HepG2 (cell line): ENCODE results near the gene SIK2. TPM values are rescaled to one million over a fixed set of nuclear protein-coding genes. Genes with fewer than 3 reads are reported as not detected.

Experiments
- BRCA1 ChIP-seq: sonication (generic); formaldehyde crosslinking; IDR thresholded peaks from 2 replicates; pipeline ENCODE4 v1.4.0; 2020; ENCODE audit warnings: missing genetic modification reagents
- CAMTA2 ChIP-seq: sonication (generic); formaldehyde crosslinking; IDR thresholded peaks from 2 replicates; pipeline ENCODE4 v1.4.0; 2020; ENCODE audit warnings: mild to moderate bottlenecking, missing genetic modification reagents, borderline replicate concordance
- HMG20B ChIP-seq: conservative IDR thresholded peaks from 2 replicates; pipeline ENCODE4 v1.6.1; 2016; ENCODE audit warnings: missing genetic modification reagents, missing compliant biosample characterization
- HNF1A ChIP-seq, 2 experiments: sonication (generic) in 1 of 2; formaldehyde crosslinking in 1 of 2; IDR thresholded peaks; 2 replicates each; pipeline versions ENCODE4 v1.4.0 to v1.6.1; 2016 to 2020; ENCODE audit warnings: borderline replicate concordance in 1 of 2, low read depth in 1 of 2, mild to moderate bottlenecking in 1 of 2, missing genetic modification reagents in 1 of 2
- KAT2B ChIP-seq: fragments of 150-350 bp; IDR thresholded peaks from 2 replicates; pipeline ENCODE4 v1.6.1; 2014; ENCODE audit warnings: low read depth, low read length, borderline replicate concordance
- KLF12 ChIP-seq: sonication (generic); formaldehyde crosslinking; IDR thresholded peaks from 2 replicates; pipeline ENCODE4 v1.4.0; 2020; ENCODE audit warnings: missing genetic modification reagents, borderline replicate concordance
- KLF15 ChIP-seq: sonication (generic); formaldehyde crosslinking; IDR thresholded peaks from 2 replicates; pipeline ENCODE4 v1.8.1; 2023; ENCODE audit warnings: borderline replicate concordance, mild to moderate bottlenecking, inconsistent platforms, missing genetic modification reagents, mixed read lengths
- MEIS2 ChIP-seq: sonication (generic); formaldehyde crosslinking; IDR thresholded peaks from 2 replicates; pipeline ENCODE4 v1.9.0; 2021; ENCODE audit warnings: mild to moderate bottlenecking, missing genetic modification reagents
- MTF1 ChIP-seq: sonication (generic); formaldehyde crosslinking; IDR thresholded peaks from 2 replicates; pipeline ENCODE4 v1.5.0; 2020; ENCODE audit warnings: missing genetic modification reagents
- SAFB2 ChIP-seq: sonication (generic); formaldehyde crosslinking; IDR thresholded peaks from 2 replicates; pipeline ENCODE4 v1.5.1; 2020; ENCODE audit warnings: missing genetic modification reagents, low read depth, mild to moderate bottlenecking, borderline replicate concordance
- TAF1 ChIP-seq: sonication (generic); formaldehyde crosslinking; IDR thresholded peaks from 2 replicates; pipeline ENCODE4 v1.4.0; 2020; ENCODE audit warnings: missing genetic modification reagents
- U2AF1 ChIP-seq: fragments of 200-400 bp; formaldehyde crosslinking; optimal IDR thresholded peaks from 2 replicates; pipeline ENCODE3; 2017; ENCODE audit warnings: mild to moderate bottlenecking, low read depth, low read length
- ZNF292 ChIP-seq: sonication (generic); formaldehyde crosslinking; IDR thresholded peaks from 2 replicates; pipeline ENCODE4 v1.8.1; 2022; ENCODE audit warnings: mild to moderate bottlenecking, low read depth, missing genetic modification reagents, borderline replicate concordance
- ZNF329 ChIP-seq: sonication (generic); formaldehyde crosslinking; IDR thresholded peaks from 2 replicates; pipeline ENCODE4 v1.9.0; 2021; ENCODE audit warnings: low read depth, mild to moderate bottlenecking, missing genetic modification reagents
- ZNF546 ChIP-seq: sonication (generic); formaldehyde crosslinking; conservative IDR thresholded peaks from 2 replicates; pipeline ENCODE4 v1.8.1; 2023; ENCODE audit warnings: mild to moderate bottlenecking, missing genetic modification reagents
- ZNF558 ChIP-seq: sonication (generic); formaldehyde crosslinking; IDR thresholded peaks from 2 replicates; pipeline ENCODE4 v1.9.0; 2022; ENCODE audit warnings: mild to moderate bottlenecking, missing genetic modification reagents, borderline replicate concordance
- ZNF770 ChIP-seq: sonication (generic); formaldehyde crosslinking; IDR thresholded peaks from 2 replicates; pipeline ENCODE4 v1.5.0; 2020; ENCODE audit warnings: mild to moderate bottlenecking, missing genetic modification reagents
- ZNF891 ChIP-seq: sonication (generic); formaldehyde crosslinking; IDR thresholded peaks from 2 replicates; pipeline ENCODE4 v1.5.0; 2020; ENCODE audit warnings: mild to moderate bottlenecking, missing genetic modification reagents
- ZSCAN25 ChIP-seq: sonication (generic); formaldehyde crosslinking; IDR thresholded peaks from 2 replicates; pipeline ENCODE4 v1.8.0; 2022; ENCODE audit warnings: mild to moderate bottlenecking, missing genetic modification reagents
- polyA plus RNA-seq, 8 experiments: library from polyadenylated mRNA; depleted of rRNA in 3 of 8; stranded (reverse) in 7 of 8; unstranded in 1 of 8; fragments of >200 nt; fragmentation: Illumina TruSeq in 4 of 8; extraction: Trizol in 4 of 8; gene quantifications; 2 replicates each; pipeline versions ENCODE4 v1.2.1 to v1.2.3, GENCODE V29; 2011 to 2016; ENCODE audit warnings: low read depth in 4 of 8, missing spikeins in 1 of 8, mixed read lengths in 1 of 8; ENCODE audit not compliant: insufficient read depth in 1 of 8
- total RNA-seq, 5 experiments: library from RNA; depleted of rRNA; stranded (reverse); fragments of >200 nt; fragmentation: Illumina TruSeq; extraction: Trizol; gene quantifications; 2 replicates each; pipeline ENCODE4 v1.2.3, GENCODE V29; 2016; ENCODE audit warnings: low read depth in 1 of 5
- TF ChIP-seq, protein P1 (sequence below): sonication (generic); formaldehyde crosslinking; IDR thresholded peaks from 2 replicates; pipeline ENCODE4 v1.4.0; 2020; ENCODE audit warnings: missing genetic modification reagents

The SIK2 gene
- total and polyA plus RNA-seq, 2 of the 13 experiments (the other 11 are each of a cell fraction or from before 2014, with no cell fraction given), result 8.1 to 15.4 TPM

DNA sequence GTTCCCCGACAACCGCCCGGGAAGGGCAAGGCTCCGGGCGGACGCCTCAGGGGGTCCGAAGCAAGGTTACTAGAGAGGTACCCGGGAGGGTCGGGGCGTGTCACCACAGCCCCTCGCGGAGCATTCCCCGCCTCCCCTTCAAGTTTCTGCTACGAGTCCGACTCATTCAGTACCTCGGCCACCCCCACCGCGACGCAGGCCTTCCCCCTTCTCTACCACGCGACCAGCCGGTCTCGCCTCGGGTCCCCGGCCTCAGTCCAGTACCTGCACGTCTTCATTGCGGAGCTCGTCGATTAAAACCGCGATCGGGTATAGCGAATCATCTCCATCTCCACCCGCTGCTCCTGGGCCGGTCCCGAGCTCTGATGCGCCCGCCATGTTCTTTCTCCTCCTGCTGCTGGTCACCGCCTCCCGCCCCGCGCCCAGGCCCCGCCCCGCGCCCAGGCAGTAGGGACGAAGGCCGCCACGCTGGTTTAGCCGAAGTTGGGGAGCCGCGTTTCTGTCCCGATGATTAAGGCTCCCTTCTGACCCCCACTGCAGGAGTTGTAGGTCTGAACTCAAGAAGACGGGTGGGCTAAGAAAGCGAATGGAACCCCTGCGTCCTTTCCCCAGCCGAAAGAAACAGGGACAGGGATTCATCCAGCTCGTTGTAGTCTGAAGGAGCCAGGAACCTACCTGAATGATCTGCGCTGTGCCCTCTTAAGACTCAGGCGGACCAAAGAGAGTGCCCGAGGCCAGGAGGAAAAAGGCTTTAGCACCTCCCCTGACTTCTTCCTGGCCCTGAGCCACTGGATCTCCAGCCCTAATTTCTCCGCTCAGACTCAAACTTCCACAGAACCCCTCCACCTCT, 164.0 kb downstream of the SIK2 start, which contains the start of gene PPP2R1B (continued):
- TF ChIP-seq MTF1 (CRISPR knock-in tag), result 0 out of 2 replicates have a peak, but pooled peaks have one; percentile 56
- no peak for TF ChIP-seq U2AF1
- 0 out of 2 replicates have a peak, but pooled peaks have one; percentile 33 for TF ChIP-seq ZNF292
- TF ChIP-seq ZNF558 (CRISPR knock-in tag), result 0 out of 2 replicates have a peak, but pooled peaks have one; percentile 68
- no peak for TF ChIP-seq HMG20B (CRISPR knock-in tag)
- TF ChIP-seq TAF1 (CRISPR knock-in tag), result peak; percentile 86
- TF ChIP-seq SAFB2 (CRISPR knock-in tag), result peak; percentile 87; the same call in 1 of the 2 replicates
- no peak for TF ChIP-seq ZSCAN25 (CRISPR knock-in tag)
- peak; percentile 42; the same call in 1 of the 2 replicates for TF ChIP-seq BRCA1 (CRISPR knock-in tag)
- TF ChIP-seq CAMTA2 (CRISPR knock-in tag), result peak; percentile 82; the same call in 1 of the 2 replicates
- TF ChIP-seq ZNF770 (CRISPR knock-in tag), result 0 out of 2 replicates have a peak, but pooled peaks have one; percentile 35
- no peak for TF ChIP-seq HNF1A (IDR thresholded peaks at IDR 0.05; ENCODE audit: low read depth)
- TF ChIP-seq HNF1A (CRISPR knock-in tag; IDR thresholded peaks at IDR 0.05; ENCODE audit: borderline replicate concordance), result 0 out of 2 replicates have a peak, but pooled peaks have one; percentile 21
- TF ChIP-seq ZNF546, result no peak
- TF ChIP-seq, protein P1, sequence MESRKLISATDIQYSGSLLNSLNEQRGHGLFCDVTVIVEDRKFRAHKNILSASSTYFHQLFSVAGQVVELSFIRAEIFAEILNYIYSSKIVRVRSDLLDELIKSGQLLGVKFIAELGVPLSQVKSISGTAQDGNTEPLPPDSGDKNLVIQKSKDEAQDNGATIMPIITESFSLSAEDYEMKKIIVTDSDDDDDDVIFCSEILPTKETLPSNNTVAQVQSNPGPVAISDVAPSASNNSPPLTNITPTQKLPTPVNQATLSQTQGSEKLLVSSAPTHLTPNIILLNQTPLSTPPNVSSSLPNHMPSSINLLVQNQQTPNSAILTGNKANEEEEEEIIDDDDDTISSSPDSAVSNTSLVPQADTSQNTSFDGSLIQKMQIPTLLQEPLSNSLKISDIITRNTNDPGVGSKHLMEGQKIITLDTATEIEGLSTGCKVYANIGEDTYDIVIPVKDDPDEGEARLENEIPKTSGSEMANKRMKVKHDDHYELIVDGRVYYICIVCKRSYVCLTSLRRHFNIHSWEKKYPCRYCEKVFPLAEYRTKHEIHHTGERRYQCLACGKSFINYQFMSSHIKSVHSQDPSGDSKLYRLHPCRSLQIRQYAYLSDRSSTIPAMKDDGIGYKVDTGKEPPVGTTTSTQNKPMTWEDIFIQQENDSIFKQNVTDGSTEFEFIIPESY (CRISPR knock-in tag), result no peak
- TF ChIP-seq KLF15 (CRISPR knock-in tag), result peak; percentile 81
- no peak for TF ChIP-seq MEIS2 (CRISPR knock-in tag)
- TF ChIP-seq ZNF329 (CRISPR knock-in tag), result no peak
- no peak for TF ChIP-seq ZNF891 (CRISPR knock-in tag)
- TF ChIP-seq KLF12 (CRISPR knock-in tag), result peak; percentile 84; the same call in 1 of the 2 replicates
- TF ChIP-seq KAT2B, result no peak
